ENCODE measurements around the gene WDR37.
"Not testable (repeated sequence)": the region's sequence is repeated elsewhere in the genome, so short reads cannot be mapped to it uniquely, and the experiment has no call there.

The WDR37 gene, protein sequence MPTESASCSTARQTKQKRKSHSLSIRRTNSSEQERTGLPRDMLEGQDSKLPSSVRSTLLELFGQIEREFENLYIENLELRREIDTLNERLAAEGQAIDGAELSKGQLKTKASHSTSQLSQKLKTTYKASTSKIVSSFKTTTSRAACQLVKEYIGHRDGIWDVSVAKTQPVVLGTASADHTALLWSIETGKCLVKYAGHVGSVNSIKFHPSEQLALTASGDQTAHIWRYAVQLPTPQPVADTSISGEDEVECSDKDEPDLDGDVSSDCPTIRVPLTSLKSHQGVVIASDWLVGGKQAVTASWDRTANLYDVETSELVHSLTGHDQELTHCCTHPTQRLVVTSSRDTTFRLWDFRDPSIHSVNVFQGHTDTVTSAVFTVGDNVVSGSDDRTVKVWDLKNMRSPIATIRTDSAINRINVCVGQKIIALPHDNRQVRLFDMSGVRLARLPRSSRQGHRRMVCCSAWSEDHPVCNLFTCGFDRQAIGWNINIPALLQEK

DNA sequence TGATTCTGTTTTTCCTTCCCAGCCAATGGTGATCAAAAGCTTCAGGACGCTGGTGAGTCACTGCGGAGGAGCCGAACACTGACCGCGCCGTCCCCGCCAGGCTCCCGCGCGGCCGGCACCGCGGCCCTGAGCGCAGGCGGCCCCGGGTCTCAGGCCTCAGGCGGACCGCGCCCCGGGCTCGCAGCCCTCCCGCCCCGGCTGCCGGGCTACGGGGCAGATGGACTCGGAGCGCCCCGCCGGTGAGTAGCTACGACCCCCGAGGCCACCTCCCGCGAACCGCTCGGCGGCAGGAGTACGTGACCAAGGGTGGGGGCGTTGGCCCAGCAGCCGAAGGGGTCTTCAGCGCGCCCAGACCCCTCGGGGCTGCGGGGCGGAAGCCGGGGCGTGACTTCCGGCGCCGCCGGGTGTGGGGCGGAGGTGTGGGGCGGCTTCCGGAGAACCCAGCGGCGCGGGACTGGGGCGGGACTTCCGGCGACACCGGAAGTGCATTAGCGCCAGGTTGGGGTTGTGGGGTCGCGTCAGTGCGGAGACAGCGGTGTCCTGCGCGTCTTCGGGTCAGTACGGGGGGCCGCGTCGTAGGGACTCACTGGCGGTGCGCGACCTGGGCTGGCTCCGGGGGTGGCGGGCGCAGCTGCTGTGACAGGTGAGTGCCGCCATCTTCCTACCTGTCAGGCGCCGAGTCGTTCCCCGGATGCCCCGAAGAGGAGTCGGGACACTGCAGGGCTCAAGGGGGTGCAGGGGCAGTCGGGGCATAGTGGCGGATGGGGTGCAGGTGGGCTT is at the start of gene WDR37:
TSS of gene WDR37 (plus strand) at position 60 of the 780 bp plus-strand sequence. CDS start 15,771 bp downstream, outside the sequence.
- H3K27me3 Mint-ChIP-seq (ENCODE audit: low read depth): no peaks in the 10 kb centered on the region
- H3K4me1 Mint-ChIP-seq (ENCODE audit: low read depth): peaks cover 76% of the 10 kb centered on the region
- H3K9me3 Mint-ChIP-seq: no peaks in the 10 kb centered on the region
- H3K36me3 Mint-ChIP-seq (ENCODE audit: low read depth): peaks cover 40% of the 10 kb centered on the region
- H3K4me3 Mint-ChIP-seq: peak within 1 kb of the TSS; percentile 95
- peak within 1 kb of the TSS; percentile 94 for H3K27ac Mint-ChIP-seq

DNA sequence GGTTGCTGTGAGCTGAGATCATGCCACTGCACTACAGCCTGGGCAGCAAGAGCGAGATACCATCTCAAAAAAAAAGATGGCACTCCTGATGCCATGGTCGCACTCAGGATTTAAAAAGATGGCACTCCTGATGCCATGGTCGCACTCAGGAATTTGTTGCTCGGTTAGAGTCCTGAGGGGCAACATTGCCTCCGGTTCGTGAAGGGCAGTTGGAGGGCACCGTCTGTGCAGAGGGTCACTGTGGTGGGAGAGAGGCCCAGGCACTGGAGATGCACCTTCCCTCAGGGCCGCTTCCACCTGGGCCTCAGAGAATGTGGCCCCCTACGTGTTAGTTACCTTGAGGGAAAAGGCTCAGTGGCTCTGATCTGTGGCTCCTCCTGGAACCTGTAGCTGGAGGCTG is 49.6 kb upstream of the WDR37 start:
- Mint-ChIP-seq H3K27ac (no peak overlapping the region), H3K9me3 (peaks cover 17% of the 10 kb centered on the region), H3K27me3 (ENCODE audit: low read depth) (no peaks in the 10 kb centered on the region), H3K4me1 (ENCODE audit: low read depth) (peaks cover 22% of the 10 kb centered on the region), H3K36me3 (ENCODE audit: low read depth) (peaks cover 76% of the 10 kb centered on the region), H3K4me3 (no peak overlapping the region)

DNA sequence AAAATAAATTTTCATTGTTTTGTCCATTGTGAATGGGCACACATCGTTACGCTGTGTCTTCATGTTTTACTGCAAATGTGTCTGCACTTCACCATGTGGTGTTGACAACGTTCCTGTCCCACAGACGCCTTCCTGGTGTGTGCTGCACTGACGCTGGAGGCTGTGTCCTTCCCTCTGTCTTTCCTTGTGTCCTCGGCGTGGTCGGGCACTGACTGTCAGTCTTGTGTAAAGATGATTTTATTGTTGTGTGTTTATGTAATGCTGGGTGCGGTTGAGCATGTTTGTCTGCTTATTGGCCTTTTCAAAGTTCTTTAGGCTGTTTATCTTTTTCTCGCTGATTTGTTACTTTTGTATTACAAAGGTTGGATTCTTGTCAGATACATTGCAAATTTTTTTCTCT is 48.6 kb upstream of the WDR37 start:
- peaks cover 10% of the 10 kb centered on the region for H3K9me3 Mint-ChIP-seq
- H3K27ac Mint-ChIP-seq: no peak overlapping the region
- H3K27me3 Mint-ChIP-seq (ENCODE audit: low read depth): no peaks in the 10 kb centered on the region
- peaks cover 22% of the 10 kb centered on the region for H3K4me1 Mint-ChIP-seq (ENCODE audit: low read depth)
- no peak overlapping the region for H3K4me3 Mint-ChIP-seq
- peaks cover 76% of the 10 kb centered on the region for H3K36me3 Mint-ChIP-seq (ENCODE audit: low read depth)

DNA sequence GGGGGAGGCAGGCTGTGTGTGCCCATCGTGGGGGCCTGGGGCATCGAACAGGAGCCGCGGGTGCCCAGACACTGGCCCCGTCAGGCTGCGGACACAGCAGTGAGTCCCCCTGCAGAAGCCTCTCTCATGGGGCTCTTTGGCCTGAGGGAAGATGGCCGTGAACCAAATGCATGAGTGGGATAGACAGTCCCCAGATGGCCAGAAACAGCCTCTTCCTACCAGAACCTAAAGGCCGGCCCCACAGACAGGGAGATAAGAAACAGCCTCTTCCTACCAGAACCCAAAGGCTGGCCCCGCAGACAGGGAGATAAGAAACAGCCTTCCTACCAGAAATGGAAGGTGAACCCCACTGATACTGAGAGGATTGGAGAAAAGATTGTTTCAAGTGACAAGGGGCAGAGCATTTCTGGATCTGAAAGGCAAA is 47.1 kb upstream of the WDR37 start:
- Mint-ChIP-seq H3K27me3 (ENCODE audit: low read depth) (no peaks in the 10 kb centered on the region), H3K36me3 (ENCODE audit: low read depth) (peaks cover 70% of the 10 kb centered on the region), H3K4me3 (no peak overlapping the region), H3K9me3 (no peaks in the 10 kb centered on the region), H3K27ac (peak overlapping the region; percentile 62), H3K4me1 (ENCODE audit: low read depth) (peaks cover 19% of the 10 kb centered on the region)

DNA sequence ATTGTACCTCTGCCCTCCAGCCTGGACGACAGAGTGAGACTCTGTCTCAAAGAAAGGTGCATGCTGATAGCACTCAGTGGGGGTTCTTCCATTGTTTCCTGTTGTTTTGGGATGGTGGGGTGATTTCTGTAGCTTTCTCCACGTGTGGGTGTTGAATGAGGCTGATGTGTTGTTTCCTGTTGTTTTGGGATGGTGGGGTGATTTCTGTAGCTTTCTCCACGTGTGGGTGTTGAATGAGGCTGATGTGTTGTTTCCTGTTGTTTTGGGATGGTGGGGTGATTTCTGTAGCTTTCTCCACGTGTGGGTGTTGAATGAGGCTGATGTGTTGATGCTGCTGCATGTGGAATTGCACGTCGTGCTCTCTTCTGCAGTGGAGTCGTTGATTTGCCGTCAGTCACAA is 46.2 kb upstream of the WDR37 start:
- peak overlapping the region; percentile 70 for H3K27ac Mint-ChIP-seq
- H3K9me3 Mint-ChIP-seq; H3K27me3 Mint-ChIP-seq (ENCODE audit: low read depth); H3K4me3 Mint-ChIP-seq: not testable (repeated sequence)
- H3K4me1 Mint-ChIP-seq (ENCODE audit: low read depth): peaks cover 19% of the 10 kb centered on the region
- peaks cover 71% of the 10 kb centered on the region for H3K36me3 Mint-ChIP-seq (ENCODE audit: low read depth)

DNA sequence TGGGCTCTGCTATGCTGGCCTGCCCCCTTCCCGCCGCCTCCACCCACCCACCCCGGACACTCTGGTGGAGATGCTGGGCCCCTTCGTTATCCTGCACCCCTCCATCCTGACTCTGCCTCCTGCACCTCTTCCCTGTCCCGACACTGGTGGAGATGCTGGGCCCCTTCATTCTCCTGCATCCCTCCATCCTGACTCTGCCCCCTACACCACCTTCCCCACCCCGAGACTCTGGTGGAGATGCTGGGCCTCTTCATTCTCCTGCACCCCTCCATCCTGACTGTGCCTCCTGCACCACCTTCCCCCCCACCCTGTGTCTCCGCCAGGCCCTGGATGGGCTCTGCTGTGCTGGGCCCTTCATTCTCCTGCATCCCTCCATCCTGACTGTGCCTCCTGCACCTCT is 45.5 kb upstream of the WDR37 start:
- no peaks in the 10 kb centered on the region for H3K9me3 Mint-ChIP-seq
- H3K4me3 Mint-ChIP-seq: no peak overlapping the region
- peaks cover 19% of the 10 kb centered on the region for H3K4me1 Mint-ChIP-seq (ENCODE audit: low read depth)
- no peaks in the 10 kb centered on the region for H3K27me3 Mint-ChIP-seq (ENCODE audit: low read depth)
- H3K36me3 Mint-ChIP-seq (ENCODE audit: low read depth): peaks cover 67% of the 10 kb centered on the region
- H3K27ac Mint-ChIP-seq: peak overlapping the region; percentile 72

DNA sequence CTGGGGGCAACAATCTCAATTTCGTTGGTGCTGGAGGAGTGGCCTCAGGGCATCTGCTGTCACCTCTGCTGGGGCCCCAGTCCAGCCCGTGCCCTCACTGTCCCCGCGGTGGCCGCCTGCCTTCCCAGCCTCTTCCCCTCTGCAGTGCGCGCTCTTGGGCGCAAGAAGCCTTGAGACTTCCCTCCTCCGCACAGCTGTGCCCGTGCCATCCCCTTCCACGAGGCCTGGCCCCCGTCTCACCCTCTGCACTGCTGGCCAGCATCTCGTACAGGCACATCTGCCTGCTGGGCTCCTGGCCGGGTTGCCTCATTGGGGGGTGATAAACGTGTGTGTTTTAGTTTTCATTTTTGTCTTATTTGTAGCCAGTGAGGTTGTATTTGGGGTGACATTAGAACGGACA is 44.5 kb upstream of the WDR37 start:
- Mint-ChIP-seq H3K36me3 (ENCODE audit: low read depth) (peaks cover 59% of the 10 kb centered on the region), H3K4me3 (no peak overlapping the region), H3K9me3 (no peaks in the 10 kb centered on the region), H3K4me1 (ENCODE audit: low read depth) (peaks cover 19% of the 10 kb centered on the region), H3K27ac (no peak overlapping the region), H3K27me3 (ENCODE audit: low read depth) (no peaks in the 10 kb centered on the region)

DNA sequence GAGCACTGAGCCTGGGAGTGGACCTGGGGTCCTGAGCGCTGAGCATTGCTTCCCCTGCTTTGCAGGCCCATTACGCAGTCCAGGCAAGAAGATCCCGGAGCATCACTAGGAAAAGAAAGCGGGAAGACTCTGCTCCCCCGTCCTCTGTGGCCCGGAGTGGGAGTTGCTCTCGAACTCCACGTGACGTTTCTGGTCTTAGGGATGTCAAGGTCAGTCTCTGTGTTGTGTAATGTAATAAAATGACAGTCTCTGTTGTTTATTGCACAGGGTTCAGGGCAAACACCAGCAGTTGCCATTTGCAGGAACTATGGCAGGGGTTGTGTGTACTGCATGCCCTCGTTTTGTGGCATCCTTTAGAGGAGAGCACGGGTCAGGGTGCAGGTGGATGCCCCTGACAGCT is 40.5 kb upstream of the WDR37 start:
- Mint-ChIP-seq H3K27ac (no peak overlapping the region), H3K9me3 (no peaks in the 10 kb centered on the region), H3K4me3 (no peak overlapping the region), H3K27me3 (ENCODE audit: low read depth) (no peaks in the 10 kb centered on the region), H3K4me1 (ENCODE audit: low read depth) (peaks cover 4% of the 10 kb centered on the region), H3K36me3 (ENCODE audit: low read depth) (peaks cover 53% of the 10 kb centered on the region)

DNA sequence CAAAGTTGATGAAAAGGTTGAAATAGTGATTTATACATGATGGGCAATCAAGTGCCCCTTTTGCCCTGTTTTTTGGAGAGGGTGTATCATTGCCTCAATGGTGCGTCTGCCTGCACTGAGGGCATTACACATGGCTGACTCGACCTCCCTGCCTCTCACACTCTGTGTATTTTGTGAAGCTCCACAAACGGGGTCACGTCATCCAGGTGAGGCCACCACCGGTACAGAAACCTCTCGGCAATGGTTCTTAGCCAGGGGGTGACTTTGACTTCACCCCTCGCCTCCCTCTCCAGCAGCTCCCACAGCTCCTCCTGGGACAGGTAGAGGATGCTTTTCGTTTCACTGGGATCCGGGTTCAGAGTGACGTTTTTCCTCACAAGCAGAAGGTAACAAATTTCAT is 36.8 kb upstream of the WDR37 start:
- H3K9me3 Mint-ChIP-seq: no peaks in the 10 kb centered on the region
- H3K27ac Mint-ChIP-seq: no peak overlapping the region
- no peaks in the 10 kb centered on the region for H3K4me1 Mint-ChIP-seq (ENCODE audit: low read depth)
- peaks cover 26% of the 10 kb centered on the region for H3K36me3 Mint-ChIP-seq (ENCODE audit: low read depth)
- H3K4me3 Mint-ChIP-seq: no peak overlapping the region
- H3K27me3 Mint-ChIP-seq (ENCODE audit: low read depth): no peaks in the 10 kb centered on the region

DNA sequence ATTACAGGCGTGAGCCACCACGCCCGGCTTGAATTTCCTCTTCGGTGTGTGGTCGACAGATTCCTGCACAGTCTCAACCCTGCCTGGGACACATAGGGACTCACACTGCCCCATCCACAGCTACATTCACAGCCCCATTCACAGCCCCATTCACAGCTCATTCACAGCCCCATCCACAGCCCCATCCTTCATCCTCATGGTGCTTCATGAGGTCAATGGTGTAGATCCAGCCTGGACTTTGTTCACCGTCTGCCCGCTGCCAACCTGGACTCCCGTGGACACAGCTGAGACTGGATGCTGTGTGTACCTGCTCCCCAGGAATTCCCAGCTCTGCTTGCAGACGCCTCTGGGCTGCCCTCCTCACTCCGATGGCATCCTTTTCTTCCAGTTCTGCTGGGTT is 35.7 kb upstream of the WDR37 start:
- no peaks in the 10 kb centered on the region for H3K9me3 Mint-ChIP-seq
- H3K27me3 Mint-ChIP-seq (ENCODE audit: low read depth): no peaks in the 10 kb centered on the region
- peaks cover 20% of the 10 kb centered on the region for H3K36me3 Mint-ChIP-seq (ENCODE audit: low read depth)
- H3K4me1 Mint-ChIP-seq (ENCODE audit: low read depth): no peaks in the 10 kb centered on the region
- no peak overlapping the region for H3K27ac Mint-ChIP-seq
- H3K4me3 Mint-ChIP-seq: no peak overlapping the region

DNA sequence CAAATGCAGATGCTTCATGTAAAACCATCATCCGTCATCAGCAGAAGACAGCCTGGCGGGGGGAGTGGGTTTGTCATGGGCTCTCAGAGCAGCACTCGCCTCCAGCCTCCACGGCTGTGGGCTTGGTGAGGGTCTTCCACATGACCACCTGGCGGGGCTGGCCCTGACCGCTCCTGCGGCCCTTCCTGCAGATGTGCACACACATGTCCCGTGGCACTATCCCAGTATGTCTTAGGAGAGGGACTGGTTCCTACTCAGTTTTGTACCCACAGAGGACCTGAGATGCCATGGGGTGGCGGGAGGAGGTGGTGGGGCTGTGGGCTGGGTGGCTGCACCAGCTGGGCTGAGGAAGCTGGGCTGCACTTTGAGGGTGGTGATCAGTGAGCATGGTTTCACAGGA is 35.2 kb upstream of the WDR37 start:
- Mint-ChIP-seq H3K27ac (no peak overlapping the region), H3K4me3 (no peak overlapping the region), H3K9me3 (no peaks in the 10 kb centered on the region), H3K27me3 (ENCODE audit: low read depth) (no peaks in the 10 kb centered on the region), H3K36me3 (ENCODE audit: low read depth) (peaks cover 20% of the 10 kb centered on the region), H3K4me1 (ENCODE audit: low read depth) (no peaks in the 10 kb centered on the region)

DNA sequence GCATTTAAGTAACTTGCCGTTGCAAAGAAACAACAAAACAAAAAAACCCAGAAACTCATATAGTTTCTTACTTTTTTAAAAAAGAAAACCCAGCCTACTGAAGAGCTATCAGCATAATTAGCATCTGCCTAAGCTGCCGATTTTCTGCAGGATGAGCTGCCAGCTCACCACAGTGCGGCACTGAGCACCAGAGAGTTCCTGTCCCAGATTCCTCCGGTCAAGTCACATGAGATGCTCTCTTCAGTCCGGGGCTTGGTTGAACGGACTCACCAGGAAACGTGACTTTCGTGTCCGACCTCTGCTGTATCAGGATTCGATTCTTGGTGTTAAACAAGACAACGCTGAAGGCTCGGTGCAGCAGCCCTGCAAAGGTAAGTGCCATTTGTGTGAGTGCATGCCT is 33.8 kb upstream of the WDR37 start:
- H3K4me3 Mint-ChIP-seq: no peak overlapping the region
- H3K9me3 Mint-ChIP-seq: no peaks in the 10 kb centered on the region
- H3K27ac Mint-ChIP-seq: no peak overlapping the region
- H3K36me3 Mint-ChIP-seq (ENCODE audit: low read depth): peaks cover 15% of the 10 kb centered on the region
- H3K27me3 Mint-ChIP-seq (ENCODE audit: low read depth): no peaks in the 10 kb centered on the region
- H3K4me1 Mint-ChIP-seq (ENCODE audit: low read depth): no peaks in the 10 kb centered on the region

DNA sequence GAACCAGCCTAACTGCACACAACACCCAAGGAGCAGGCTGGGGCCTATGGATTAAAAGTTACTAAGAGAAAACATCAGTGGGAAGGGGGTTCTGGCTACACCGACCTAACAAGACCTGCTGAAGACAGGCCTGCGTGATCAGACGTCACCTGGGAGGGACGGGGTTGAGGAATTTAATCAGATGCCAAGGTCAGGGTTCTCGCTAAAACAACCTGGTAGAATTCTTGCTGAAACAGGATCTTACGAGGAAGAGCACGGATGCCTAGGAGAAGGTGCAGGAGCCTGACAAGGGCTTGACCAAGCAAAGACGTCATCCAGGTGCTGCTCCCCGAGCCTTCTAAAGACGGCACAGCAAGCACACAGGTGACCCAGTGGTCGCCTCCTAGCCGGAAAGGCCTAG is 32.1 kb upstream of the WDR37 start:
- no peaks in the 10 kb centered on the region for H3K27me3 Mint-ChIP-seq (ENCODE audit: low read depth)
- no peaks in the 10 kb centered on the region for H3K9me3 Mint-ChIP-seq
- peaks cover 5% of the 10 kb centered on the region for H3K36me3 Mint-ChIP-seq (ENCODE audit: low read depth)
- no peak overlapping the region for H3K27ac Mint-ChIP-seq
- H3K4me1 Mint-ChIP-seq (ENCODE audit: low read depth): no peaks in the 10 kb centered on the region
- no peak overlapping the region for H3K4me3 Mint-ChIP-seq

DNA sequence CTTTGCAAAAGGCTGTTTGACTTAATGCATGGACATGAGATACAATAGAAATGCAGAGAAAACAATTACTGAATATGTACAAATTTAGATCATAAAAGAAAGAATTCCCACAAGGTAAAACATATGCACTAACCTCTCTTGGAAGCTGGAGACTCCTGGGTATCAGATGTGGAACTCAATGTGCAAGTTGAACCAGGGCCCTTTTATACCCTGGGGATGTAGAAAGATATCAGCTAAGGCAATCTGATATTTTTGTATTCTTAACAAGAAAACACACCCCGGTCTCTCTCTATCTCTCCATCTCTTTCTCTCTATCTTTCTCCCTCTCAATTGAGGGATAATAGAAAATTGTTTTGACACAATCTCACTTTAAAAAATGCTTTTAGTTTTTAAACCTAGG is 30.5 kb upstream of the WDR37 start, which contains the start of gene IDI2:
TSS of gene IDI2 (minus strand) at position 177 of the 400 bp plus-strand sequence. CDS start 1,136 bp downstream, outside the sequence.
- no peaks in the 10 kb centered on the region for H3K9me3 Mint-ChIP-seq
- no peaks in the 10 kb centered on the region for H3K27me3 Mint-ChIP-seq (ENCODE audit: low read depth)
- H3K4me1 Mint-ChIP-seq (ENCODE audit: low read depth): no peaks in the 10 kb centered on the region
- H3K36me3 Mint-ChIP-seq (ENCODE audit: low read depth): no peaks in the 10 kb centered on the region
- no peak within 1 kb of the TSS for H3K27ac Mint-ChIP-seq
- H3K4me3 Mint-ChIP-seq: no peak within 1 kb of the TSS

DNA sequence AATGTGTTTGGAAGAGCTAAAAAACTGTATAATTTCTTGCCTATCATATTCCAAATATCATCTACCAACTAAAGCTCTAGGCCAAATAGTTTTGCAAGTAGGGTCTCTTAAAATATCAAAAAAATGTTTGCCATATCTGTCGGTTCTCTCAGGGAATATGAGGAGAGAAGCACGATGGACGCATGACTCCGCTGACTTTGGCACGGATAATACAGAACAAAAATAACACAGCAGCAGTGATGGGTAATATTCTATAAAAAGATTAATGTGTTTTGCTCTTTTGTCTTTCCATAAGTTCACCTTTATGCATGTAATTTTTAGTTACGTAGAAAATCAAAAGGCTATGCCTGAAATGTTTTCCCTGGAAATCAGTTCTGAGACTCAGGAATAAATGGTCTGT is 29.6 kb upstream of the WDR37 start:
- H3K27me3 Mint-ChIP-seq (ENCODE audit: low read depth): no peaks in the 10 kb centered on the region
- H3K9me3 Mint-ChIP-seq: no peaks in the 10 kb centered on the region
- no peak overlapping the region for H3K27ac Mint-ChIP-seq
- H3K36me3 Mint-ChIP-seq (ENCODE audit: low read depth): no peaks in the 10 kb centered on the region
- H3K4me3 Mint-ChIP-seq: no peak overlapping the region
- no peaks in the 10 kb centered on the region for H3K4me1 Mint-ChIP-seq (ENCODE audit: low read depth)
